A673 (cell line): ENCODE data around the gene TBX3. TPM values are rescaled to one million over a fixed set of nuclear protein-coding genes. Genes with fewer than 3 reads are reported as not detected.

Source experiments
- Bru-seq: library from RNA; stranded (reverse); fragments of 400-500 nt; gene quantifications from one replicate; lab custom pipeline; 2021; lab: Mats Ljungman, UMichigan
- BruChase-seq, 2 experiments: library from RNA; stranded (reverse); fragments of 400-500 nt; gene quantifications; one replicate each; lab custom pipeline; 2021; lab: Mats Ljungman, UMichigan
- BruUV-seq: library from RNA; stranded (reverse); fragments of 400-500 nt; replicated peaks from 2 replicates; lab custom pipeline; 2021; lab: Mats Ljungman, UMichigan
- CTCF ChIA-PET: fragments of 300-600 bp; sonication (Branson Sonifier 250); formaldehyde crosslinking; loops from one replicate; lab custom pipeline; 2022; ENCODE audit warnings: antibody characterized with exemption; lab: Charles Lee
- POLR2A ChIA-PET: fragments of 300-600 bp; sonication (Branson Sonifier 250); formaldehyde crosslinking; loops from one replicate; lab custom pipeline; 2022; ENCODE audit warnings: antibody characterized with exemption; ENCODE audit not compliant: low non-redundant PET; lab: Charles Lee
- DNase-seq: peaks from one replicate; pipeline ENCODE4 v3.0.0-alpha.2; 2015; ENCODE audit warnings: low spot score
- H3K27ac ChIP-seq: fragments of 200-600 bp; sonication (generic); 2 replicates; pipeline ENCODE4 v1.5.1; 2016; ENCODE audit warnings: mixed run types, low read depth, mild to moderate bottlenecking, mixed read lengths, antibody characterized with exemption, low read length; ENCODE audit not compliant: poor library complexity, severe bottlenecking
- H3K27me3 ChIP-seq: fragments of 200-600 bp; sonication (generic); replicated peaks from 2 replicates; pipeline ENCODE4 v1.6.1; 2017; ENCODE audit warnings: mixed run types, low read depth, mild to moderate bottlenecking, mixed read lengths, antibody characterized with exemption, low read length; ENCODE audit not compliant: insufficient read depth, poor library complexity
- H3K36me3 ChIP-seq: fragments of 200-600 bp; sonication (generic); 2 replicates; pipeline ENCODE4 v1.6.1; 2016; ENCODE audit warnings: mixed run types, mild to moderate bottlenecking, mixed read lengths, antibody characterized with exemption, low read length; ENCODE audit not compliant: insufficient read depth, poor library complexity, severe bottlenecking
- H3K4me1 ChIP-seq: fragments of 200-600 bp; sonication (generic); 2 replicates; pipeline ENCODE4 v1.6.1; 2017; ENCODE audit warnings: mixed run types, mild to moderate bottlenecking, mixed read lengths, antibody characterized with exemption, low read length; ENCODE audit not compliant: insufficient read depth, poor library complexity, severe bottlenecking
- H3K4me3 ChIP-seq: fragments of 200-600 bp; sonication (generic); 2 replicates; pipeline ENCODE4 v1.5.1; 2016; ENCODE audit warnings: low read depth, mixed run types, mild to moderate bottlenecking, mixed read lengths, low read length; ENCODE audit not compliant: poor library complexity, severe bottlenecking
- H3K9me3 ChIP-seq: fragments of 200-600 bp; sonication (generic); 2 replicates; pipeline ENCODE4 v1.6.1; 2016; ENCODE audit warnings: mixed run types, low read depth, mild to moderate bottlenecking, mixed read lengths, antibody characterized with exemption, low read length; ENCODE audit not compliant: poor library complexity, severe bottlenecking
- EZH2 ChIP-seq: fragments of 200-600 bp; sonication (generic); IDR thresholded peaks from 2 replicates; pipeline ENCODE4 v1.6.1; 2017; ENCODE audit warnings: borderline replicate concordance, low read depth, mild to moderate bottlenecking, mixed read lengths, antibody characterized with exemption, low read length; ENCODE audit not compliant: poor library complexity, severe bottlenecking
- intact Hi-C: fragments of 100-400 bp; cut with micrococcal nuclease; formaldehyde crosslinking; loops from one replicate; pipeline ENCODE4 v1.10.0; 2022; ENCODE audit not compliant: unreplicated experiment
- long read RNA-seq: library from polyadenylated mRNA; stranded (forward); transcript quantifications from one replicate; pipeline ENCODE4 v2.0.0, GENCODE V29; 2022
- total RNA-seq: library from RNA; stranded (reverse); gene quantifications from 2 replicates; pipeline ENCODE4 v1.2.3, GENCODE V29; 2021
- TF ChIP-seq, protein P1 (sequence below): fragments of 300-800, 200-600 bp; sonication (generic); conservative IDR thresholded peaks from 2 replicates; pipeline ENCODE4 v1.5.1; 2017; ENCODE audit warnings: low read depth, mild to moderate bottlenecking, antibody characterized with exemption, low read length, moderate library complexity, mixed read lengths

TBX3 gene
- total RNA-seq (1.0 and 1.4 TPM in 2 replicates), Bru-seq, nascent RNA (percentile 42 among the genes with signal in this experiment), BruChase-seq, experiment 1, labeled RNA remaining after a 2-hour chase (percentile 47 among the genes with signal in this experiment), BruChase-seq, experiment 2, labeled RNA remaining after a 6-hour chase (percentile 31 among the genes with signal in this experiment)
- long read RNA-seq, full-length matches to known transcripts: 2 of 3 reads
- long read RNA-seq, partial matches to known transcripts: 0 of 3 reads
- long read RNA-seq, other reads (novel, unspliced or antisense): 1 of 3 reads

DNA sequence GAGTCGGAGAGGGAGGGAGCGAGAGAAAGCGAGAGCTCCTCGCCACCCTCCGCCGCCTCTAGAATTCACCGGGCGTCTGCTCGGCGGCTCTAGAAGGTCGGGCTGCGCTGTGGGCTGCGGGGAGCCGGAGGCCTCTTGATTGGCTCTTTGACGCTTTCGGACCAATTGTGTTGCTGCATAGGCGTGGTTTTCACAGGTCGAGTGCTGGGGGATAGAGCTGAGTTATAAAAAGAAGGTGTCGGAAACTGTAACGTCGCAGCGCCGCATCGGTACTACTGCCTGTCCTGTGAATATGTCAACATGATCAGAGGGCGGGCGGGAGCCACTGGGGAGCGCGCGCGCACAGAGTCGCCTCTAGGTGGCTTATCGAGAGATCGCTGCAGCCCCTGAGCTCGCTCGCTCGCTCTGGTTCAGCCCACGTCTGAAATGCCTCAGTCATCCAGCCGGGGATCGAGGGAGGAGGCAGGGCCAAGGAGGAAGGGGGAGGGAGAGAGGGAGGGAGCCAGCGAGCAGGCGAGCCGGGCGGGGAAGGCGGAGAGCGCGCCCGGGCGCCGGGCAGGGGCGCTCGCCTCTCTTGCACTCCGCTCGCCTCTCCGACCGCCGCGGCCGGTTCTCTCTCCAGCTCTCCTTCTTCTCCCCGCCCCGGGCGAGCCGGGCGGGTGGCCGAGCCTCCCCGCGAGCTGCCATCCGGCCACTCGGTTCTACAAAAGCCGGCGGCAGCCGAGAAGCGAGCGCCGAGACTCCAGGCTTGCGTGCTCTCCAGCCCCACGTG is at the start of gene TBX3:
Gene TBX3 (minus strand): TSS at position 78 of the 772 bp plus-strand sequence. CDS start 975 bp downstream, outside the sequence.
- intact Hi-C loops: no loop called here
- no peaks in the 10 kb centered on the region for H3K4me1 ChIP-seq
- ChIA-PET CTCF (interaction anchor here (0.5 to 1.4 kb wide), 4 partner anchors 18 to 1066 kb away, joined by 3 to 7 read pairs (median 4); no protein-coding TSS in a partner anchor), POLR2A (interaction anchor here (0.5 to 0.7 kb wide), 3 partner anchors 29 to 181 kb away, joined by 3 to 5 read pairs (median 3); no protein-coding TSS in a partner anchor)
- H3K36me3 ChIP-seq: no peaks in the 10 kb centered on the region
- no peaks in the 10 kb centered on the region for H3K9me3 ChIP-seq
- H3K27ac ChIP-seq: peak within 1 kb of the TSS; percentile 73
- DNase-seq: peak; percentile 97
- H3K27me3 ChIP-seq: peaks cover 43% of the 10 kb centered on the region
- H3K4me3 ChIP-seq: peak within 1 kb of the TSS; percentile 67
- TF ChIP-seq EZH2: no peak
- TF ChIP-seq, protein P1, sequence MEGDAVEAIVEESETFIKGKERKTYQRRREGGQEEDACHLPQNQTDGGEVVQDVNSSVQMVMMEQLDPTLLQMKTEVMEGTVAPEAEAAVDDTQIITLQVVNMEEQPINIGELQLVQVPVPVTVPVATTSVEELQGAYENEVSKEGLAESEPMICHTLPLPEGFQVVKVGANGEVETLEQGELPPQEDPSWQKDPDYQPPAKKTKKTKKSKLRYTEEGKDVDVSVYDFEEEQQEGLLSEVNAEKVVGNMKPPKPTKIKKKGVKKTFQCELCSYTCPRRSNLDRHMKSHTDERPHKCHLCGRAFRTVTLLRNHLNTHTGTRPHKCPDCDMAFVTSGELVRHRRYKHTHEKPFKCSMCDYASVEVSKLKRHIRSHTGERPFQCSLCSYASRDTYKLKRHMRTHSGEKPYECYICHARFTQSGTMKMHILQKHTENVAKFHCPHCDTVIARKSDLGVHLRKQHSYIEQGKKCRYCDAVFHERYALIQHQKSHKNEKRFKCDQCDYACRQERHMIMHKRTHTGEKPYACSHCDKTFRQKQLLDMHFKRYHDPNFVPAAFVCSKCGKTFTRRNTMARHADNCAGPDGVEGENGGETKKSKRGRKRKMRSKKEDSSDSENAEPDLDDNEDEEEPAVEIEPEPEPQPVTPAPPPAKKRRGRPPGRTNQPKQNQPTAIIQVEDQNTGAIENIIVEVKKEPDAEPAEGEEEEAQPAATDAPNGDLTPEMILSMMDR: peak; percentile 68
- no TSS peak for BruUV-seq

DNA sequence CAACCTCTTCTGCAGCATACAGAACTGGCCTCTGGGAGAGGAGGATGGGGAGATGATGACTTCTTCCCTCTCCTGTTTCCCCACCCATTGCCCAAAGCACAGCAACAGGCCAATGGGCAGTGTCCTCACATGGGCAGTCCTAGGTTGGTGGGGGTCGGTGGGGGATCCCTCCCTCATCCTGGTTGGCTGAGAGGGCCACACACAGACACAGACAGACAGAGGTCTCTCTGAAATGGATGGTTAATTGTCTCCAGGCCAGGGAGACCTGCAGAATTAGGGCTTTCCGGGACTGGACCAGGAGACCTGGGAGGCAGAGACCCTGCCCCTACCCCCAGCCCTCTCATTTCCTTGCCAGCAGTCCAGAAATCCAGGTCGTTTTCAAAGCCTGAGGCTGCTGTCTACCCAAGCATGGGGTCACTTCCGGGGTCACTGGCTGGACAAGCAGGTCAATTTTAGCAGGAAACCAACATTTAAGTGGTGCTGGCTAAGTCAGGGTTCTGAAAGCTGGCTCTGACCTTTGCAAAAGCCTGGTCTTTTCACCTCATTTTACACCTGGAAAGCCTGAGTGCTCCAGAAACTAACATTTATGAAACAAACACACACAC is 48.6 kb upstream of the TBX3 start:
- intact Hi-C loops: no loop called here
- Histone ChIP-seq H3K9me3 (no peaks in the 10 kb centered on the region), H3K4me3 (no peak overlapping the region), H3K4me1 (no peaks in the 10 kb centered on the region), H3K36me3 (no peaks in the 10 kb centered on the region), H3K27me3 (no peaks in the 10 kb centered on the region), H3K27ac (no peak overlapping the region)
- no TSS peak for BruUV-seq
- POLR2A ChIA-PET: no interaction called here
- TF ChIP-seq, protein P1: no peak
- no peak for TF ChIP-seq EZH2
- CTCF ChIA-PET: no interaction called here
- DNase-seq: no peak

DNA sequence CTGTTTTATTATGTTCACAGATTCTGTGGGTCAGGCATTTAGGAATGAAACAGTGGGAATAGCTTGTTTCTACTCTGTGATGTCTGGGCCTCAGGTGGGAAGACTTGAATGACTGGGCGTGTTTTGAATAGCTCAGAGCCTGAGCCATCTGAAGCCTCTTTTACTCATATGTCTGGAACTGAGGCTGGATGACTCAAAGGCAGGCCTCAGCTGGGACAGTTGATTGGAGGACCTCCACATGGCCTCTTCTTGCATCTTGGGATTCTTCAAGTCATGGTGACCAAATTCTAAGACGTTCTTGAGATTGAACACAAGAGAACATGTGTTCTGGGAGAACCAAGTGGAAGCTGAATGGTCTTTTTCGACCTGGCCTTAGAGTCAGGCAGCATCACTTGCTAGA is 45.8 kb upstream of the TBX3 start:
- no peak overlapping the region for H3K4me3 ChIP-seq
- H3K27me3 ChIP-seq: no peaks in the 10 kb centered on the region
- no TSS peak for BruUV-seq
- no peaks in the 10 kb centered on the region for H3K9me3 ChIP-seq
- TF ChIP-seq, protein P1: no peak
- no peak for TF ChIP-seq EZH2
- DNase-seq: no peak
- ChIA-PET POLR2A (no interaction called here), CTCF (no interaction called here)
- H3K36me3 ChIP-seq: no peaks in the 10 kb centered on the region
- no peaks in the 10 kb centered on the region for H3K4me1 ChIP-seq
- H3K27ac ChIP-seq: no peak overlapping the region
- intact Hi-C loops: no loop called here
